ENCODE measurements around the gene CPE.

- no peak for TF ChIP-seq CTCF (IDR thresholded peaks at IDR 0.05)
- TF ChIP-seq POLR2A (IDR thresholded peaks at IDR 0.05) = no peak
- no peak for TF ChIP-seq EP300 (IDR thresholded peaks at IDR 0.05)
Measured at GRCh38 chr4:165450871-165451270, 72.1 kb downstream of the CPE start.

All from tibial nerve (tissue), 4 donors.